Spleen (tissue), 11 donors: ENCODE measurements around the gene ADARB2. TPM values are rescaled to one million over a fixed set of nuclear protein-coding genes. Genes with fewer than 3 reads are reported as not detected.

ENCODE experiments used
- DNase-seq: peaks from one replicate; pipeline ENCODE4 v3.0.0-alpha.2; 2020
- H3K27ac ChIP-seq, 8 donors: fragments of 200-600 bp; sonication (generic) in 7 of 8; 1 replicate in 4 of 8; 2 replicates in 4 of 8; pipeline versions ENCODE4 v1.5.0 to v1.8.0; 2016 to 2021; ENCODE audit warnings: inconsistent platforms in 4 of 8, mild to moderate bottlenecking in 4 of 8, moderate library complexity in 1 of 8
- H3K27me3 ChIP-seq, 7 donors: fragments of 200-600 bp; sonication (generic) in 6 of 7; replicated peaks in 1 of 7; 1 replicate in 4 of 7; 2 replicates in 3 of 7; pipeline versions ENCODE4 v1.5.0 to v1.8.0; 2016 to 2021; ENCODE audit warnings: inconsistent platforms in 3 of 7, mild to moderate bottlenecking in 1 of 7
- H3K36me3 ChIP-seq, 6 donors: fragments of 200-600 bp; sonication (generic) in 5 of 6; 1 replicate in 4 of 6; 2 replicates in 2 of 6; pipeline versions ENCODE4 v1.5.0 to v1.8.0; 2016 to 2021; ENCODE audit warnings: inconsistent platforms in 2 of 6
- H3K4me1 ChIP-seq, 6 donors: fragments of 200-600 bp; sonication (generic) in 5 of 6; 1 replicate in 3 of 6; 2 replicates in 3 of 6; pipeline versions ENCODE4 v1.5.0 to v1.8.0; 2016 to 2021; ENCODE audit warnings: inconsistent platforms in 3 of 6
- H3K4me3 ChIP-seq, 8 donors: fragments of 200-600 bp; sonication (generic) in 7 of 8; 1 replicate in 4 of 8; 2 replicates in 4 of 8; pipeline versions ENCODE4 v1.5.0 to v1.8.0; 2016 to 2021; ENCODE audit warnings: inconsistent platforms in 4 of 8, mild to moderate bottlenecking in 4 of 8, moderate library complexity in 2 of 8
- H3K9me3 ChIP-seq, 8 donors: fragments of 200-600 bp; sonication (generic) in 7 of 8; 1 replicate in 4 of 8; 2 replicates in 4 of 8; pipeline versions ENCODE4 v1.5.0 to v1.8.0; 2016 to 2021; ENCODE audit warnings: inconsistent platforms in 4 of 8
- POLR2A ChIP-seq, 3 donors: fragments of 450-650 bp; IDR thresholded peaks; one replicate each; pipeline ENCODE4 v1.5.1; 2017; ENCODE audit warnings: antibody characterized with exemption in 3 of 3, mild to moderate bottlenecking in 1 of 3
- POLR2AphosphoS5 ChIP-seq, 3 donors: sonication (generic); formaldehyde crosslinking; IDR thresholded peaks; one replicate each; pipeline ENCODE4 v1.5.1; 2017; ENCODE audit warnings: antibody characterized with exemption in 3 of 3
- WGBS, 5 donors: extraction: QIAGEN DNeasy Blood & Tissue Kit in 3 of 5; methylation state at CpG; one replicate each; pipeline versions ENCODE4 v1.1.5 to v1.1.7; 2013 to 2018; 5-methylcytosine and 5-hydroxymethylcytosine counted together
- intact Hi-C: fragments of 100-400 bp; cut with DNase I; formaldehyde crosslinking; loops from one replicate; pipeline ENCODE4 v1.15.0; 2023; ENCODE audit warnings: low total_unique reads
- polyA plus RNA-seq, 3 donors: library from polyadenylated mRNA; stranded (reverse); fragments of 200-250 nt; gene quantifications; one replicate each; pipeline ENCODE4 v1.2.1, GENCODE V29; 2013
- total RNA-seq, 7 donors: library from RNA; depleted of rRNA in 3 of 7; stranded (reverse); fragments of >200 nt in 3 of 7; fragmentation: NEBNext Ultra II Directional in 4 of 7; extraction: Animal tissue kit (Norgen Biotek cat#: 25700) in 4 of 7; gene quantifications; one replicate each; pipeline versions ENCODE4 v1.1.0 to v1.2.1, GENCODE V29; 2016 to 2021
- TF ChIP-seq, protein P1 (sequence below), 11 experiments: fragments of 200-600 bp in 7 of 11; fragments of 450-650 bp in 4 of 11; sonication (generic) in 4 of 11; IDR thresholded peaks in 8 of 11; conservative IDR thresholded peaks in 3 of 11; 1 replicate in 7 of 11; 2 replicates in 4 of 11; pipeline versions ENCODE4 v1.4.0 to v1.8.0; 2016 to 2021; ENCODE audit warnings: antibody characterized with exemption in 11 of 11, inconsistent platforms in 4 of 11, mild to moderate bottlenecking in 1 of 11
- donor health status: healthy with polysubstance abuse.
- donor health status: DM: no; HTN: no; CAD: no; lungs with moderate emphysema.
- donor health status: DM: no; HTN: no; CAD: no.
- donor health status: Bipolar disorder and iron deficiency.
- donor health status: healthy.
- donor health status: DM: no; HTN: no; CAD: no.
- donor health status: DM: yes; HTN: yes; CAD: no.

The ADARB2 gene
- total and polyA plus RNA-seq, 10 donors, result 0.05 to 8.1 (median 0.96) TPM

DNA sequence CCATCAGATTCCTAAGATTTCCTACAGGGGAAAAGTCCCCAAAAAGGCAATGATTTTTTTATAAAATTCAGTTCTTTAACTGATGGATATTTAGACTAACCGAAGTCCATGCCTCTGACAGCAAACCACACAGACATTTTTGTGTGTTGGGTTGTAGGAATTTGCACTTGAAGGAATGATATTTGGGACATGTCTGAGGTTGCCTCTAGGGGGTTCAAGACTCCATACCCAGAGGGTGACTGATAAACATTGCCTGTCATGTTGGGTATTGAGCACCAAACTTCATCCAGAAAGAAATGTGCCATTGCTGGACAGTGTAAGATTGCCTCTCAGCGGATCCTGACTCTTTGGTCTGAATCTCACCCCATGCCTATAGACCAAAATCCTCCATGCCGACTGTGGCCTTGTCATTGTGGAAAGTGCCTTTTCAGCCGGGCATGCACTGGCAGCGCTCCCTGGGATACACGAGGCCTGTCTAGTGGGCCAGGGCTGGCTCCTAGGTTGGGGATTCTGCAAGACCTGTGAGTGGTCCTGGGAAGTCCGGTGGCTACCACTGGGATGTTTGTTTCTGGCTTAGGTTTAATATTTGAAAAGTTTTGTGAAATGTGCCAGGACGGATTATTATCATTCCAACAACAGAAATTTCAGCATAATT is 428.2 kb downstream of the ADARB2 start:
- H3K36me3 ChIP-seq, result no peaks in the 10 kb centered on the region
- TF ChIP-seq POLR2A (IDR thresholded peaks at IDR 0.05), result no peak
- TF ChIP-seq, protein P1, sequence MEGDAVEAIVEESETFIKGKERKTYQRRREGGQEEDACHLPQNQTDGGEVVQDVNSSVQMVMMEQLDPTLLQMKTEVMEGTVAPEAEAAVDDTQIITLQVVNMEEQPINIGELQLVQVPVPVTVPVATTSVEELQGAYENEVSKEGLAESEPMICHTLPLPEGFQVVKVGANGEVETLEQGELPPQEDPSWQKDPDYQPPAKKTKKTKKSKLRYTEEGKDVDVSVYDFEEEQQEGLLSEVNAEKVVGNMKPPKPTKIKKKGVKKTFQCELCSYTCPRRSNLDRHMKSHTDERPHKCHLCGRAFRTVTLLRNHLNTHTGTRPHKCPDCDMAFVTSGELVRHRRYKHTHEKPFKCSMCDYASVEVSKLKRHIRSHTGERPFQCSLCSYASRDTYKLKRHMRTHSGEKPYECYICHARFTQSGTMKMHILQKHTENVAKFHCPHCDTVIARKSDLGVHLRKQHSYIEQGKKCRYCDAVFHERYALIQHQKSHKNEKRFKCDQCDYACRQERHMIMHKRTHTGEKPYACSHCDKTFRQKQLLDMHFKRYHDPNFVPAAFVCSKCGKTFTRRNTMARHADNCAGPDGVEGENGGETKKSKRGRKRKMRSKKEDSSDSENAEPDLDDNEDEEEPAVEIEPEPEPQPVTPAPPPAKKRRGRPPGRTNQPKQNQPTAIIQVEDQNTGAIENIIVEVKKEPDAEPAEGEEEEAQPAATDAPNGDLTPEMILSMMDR (IDR thresholded peaks at IDR 0.05 in 8 of 11, conservative IDR thresholded peaks at IDR 0.05 in 3 of 11), result no peak
- no peak for TF ChIP-seq POLR2AphosphoS5 (IDR thresholded peaks at IDR 0.05)
- intact Hi-C loops, result no loop called here
- no peaks in the 10 kb centered on the region for H3K9me3 ChIP-seq
- H3K4me1 ChIP-seq, result no peaks in the 10 kb centered on the region
- H3K27ac ChIP-seq, result no peak overlapping the region
- H3K4me3 ChIP-seq, result no peak overlapping the region
- H3K27me3 ChIP-seq, result peaks cover 0 to 4% (median 0%) of the 10 kb centered on the region in 7 donors
- 84 to 91% (median 87%) methylated on average over 8 of the region's 8 CpGs for WGBS, 5 donors
- no peak for DNase-seq

DNA sequence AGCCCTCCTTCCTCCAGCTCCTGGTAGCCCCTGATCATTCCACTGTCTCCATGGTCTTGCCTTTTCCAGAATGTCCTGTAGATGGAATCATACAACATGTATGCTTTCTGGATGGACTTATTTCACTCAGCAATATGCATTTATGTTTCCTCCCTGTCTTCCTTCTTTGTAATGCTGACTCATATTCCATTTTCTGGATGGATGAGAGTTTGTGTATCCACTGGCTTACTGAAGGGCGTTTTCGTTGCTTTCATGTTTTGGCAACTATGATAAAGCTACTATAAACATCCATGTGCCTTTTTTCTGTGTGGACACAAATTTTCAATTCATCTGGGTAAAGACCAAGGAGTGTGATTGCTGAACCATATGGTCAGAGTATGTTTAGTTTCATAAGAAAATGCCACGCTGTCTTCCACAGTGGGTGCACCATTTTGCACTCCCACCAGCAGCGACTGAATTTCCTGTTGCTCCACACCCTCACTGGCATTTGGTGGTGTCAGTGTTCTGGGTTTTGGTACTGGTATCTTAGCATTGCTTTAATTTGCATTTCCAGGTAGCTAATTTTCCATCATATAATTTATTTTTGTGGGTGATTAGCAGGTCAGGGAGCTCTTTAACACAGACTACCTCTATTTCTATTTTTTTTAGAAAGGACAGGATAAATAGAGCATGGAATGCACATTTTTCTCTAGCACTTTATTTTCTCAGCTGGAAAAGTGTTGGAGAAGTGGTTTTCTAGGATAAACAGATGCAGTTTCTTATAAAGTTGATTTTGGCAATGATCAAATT is 429.0 kb downstream of the ADARB2 start:
- no peaks in the 10 kb centered on the region for H3K27me3 ChIP-seq
- no peak for DNase-seq
- no peaks in the 10 kb centered on the region for H3K4me1 ChIP-seq
- H3K27ac ChIP-seq, result no peak overlapping the region
- no peak overlapping the region for H3K4me3 ChIP-seq
- no peaks in the 10 kb centered on the region for H3K36me3 ChIP-seq
- TF ChIP-seq POLR2AphosphoS5 (IDR thresholded peaks at IDR 0.05) (no peak), POLR2A (IDR thresholded peaks at IDR 0.05) (no peak)
- TF ChIP-seq, protein P1 (IDR thresholded peaks at IDR 0.05 in 8 of 11, conservative IDR thresholded peaks at IDR 0.05 in 3 of 11), result no peak
- intact Hi-C loops, result no loop called here
- WGBS, 5 donors, result 60 to 85% (median 70%) methylated on average over 4 of the region's 4 CpGs
- H3K9me3 ChIP-seq, result no peaks in the 10 kb centered on the region

DNA sequence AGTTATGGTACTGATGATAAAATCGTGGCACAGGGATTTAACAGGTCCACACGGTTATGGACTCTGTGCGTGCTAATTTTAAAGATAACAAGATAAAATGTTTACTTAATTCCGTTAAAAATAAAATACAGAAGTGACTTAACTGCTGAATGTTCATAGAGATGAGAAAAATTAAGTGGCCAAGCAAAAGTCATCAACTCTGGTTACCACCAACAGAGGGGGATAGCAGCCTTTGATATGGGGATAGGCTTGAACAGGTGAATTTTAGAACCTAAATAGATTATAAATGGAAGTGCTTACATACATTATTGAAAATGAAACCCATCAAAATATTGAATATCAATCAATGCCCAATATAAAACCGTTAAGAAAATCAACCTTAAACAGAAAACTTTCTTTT is 436.2 kb downstream of the ADARB2 start:
- intact Hi-C loops, result no loop called here
- 62 to 79% (median 68%) methylated on average over 5 of the region's 5 CpGs for WGBS, 5 donors
- Histone ChIP-seq H3K4me1 (no peaks in the 10 kb centered on the region), H3K4me3 (no peak overlapping the region), H3K27ac (no peak overlapping the region), H3K9me3 (no peaks in the 10 kb centered on the region), H3K36me3 (no peaks in the 10 kb centered on the region), H3K27me3 (peaks cover 0 to 34% (median 0%) of the 10 kb centered on the region in 7 donors)
- TF ChIP-seq POLR2AphosphoS5 (IDR thresholded peaks at IDR 0.05) (no peak), POLR2A (IDR thresholded peaks at IDR 0.05) (no peak)
- TF ChIP-seq, protein P1 (IDR thresholded peaks at IDR 0.05 in 8 of 11, conservative IDR thresholded peaks at IDR 0.05 in 3 of 11), result no peak
- DNase-seq, result no peak

DNA sequence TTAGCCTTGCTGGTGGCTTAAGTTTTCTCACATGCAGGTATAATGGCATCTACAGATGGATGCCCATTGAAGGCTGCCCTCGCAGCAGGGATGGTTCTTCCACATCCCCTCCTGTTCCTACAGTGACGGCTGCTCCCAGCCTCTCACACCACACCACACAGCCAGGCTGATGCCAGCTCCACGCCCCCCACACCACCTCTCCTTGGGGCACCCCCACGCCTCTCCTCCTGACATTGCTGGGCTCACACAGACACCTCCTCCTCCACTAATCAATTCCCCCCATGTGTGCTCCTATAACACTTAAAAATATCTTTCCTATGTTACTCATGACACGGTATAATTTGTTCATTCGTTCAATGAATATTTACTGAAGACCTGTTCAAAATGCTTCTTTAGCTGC is 437.1 kb downstream of the ADARB2 start:
- WGBS, 5 donors, result 69 to 94% (median 83%) methylated on average over 6 of the region's 6 CpGs
- Histone ChIP-seq H3K36me3 (no peaks in the 10 kb centered on the region), H3K4me1 (no peaks in the 10 kb centered on the region), H3K9me3 (no peaks in the 10 kb centered on the region), H3K27me3 (peaks cover 0 to 34% (median 0%) of the 10 kb centered on the region in 7 donors), H3K4me3 (no peak overlapping the region), H3K27ac (no peak overlapping the region)
- intact Hi-C loops, result no loop called here
- TF ChIP-seq, protein P1 (IDR thresholded peaks at IDR 0.05 in 8 of 11, conservative IDR thresholded peaks at IDR 0.05 in 3 of 11), result no peak
- no peak for TF ChIP-seq POLR2AphosphoS5 (IDR thresholded peaks at IDR 0.05)
- TF ChIP-seq POLR2A (IDR thresholded peaks at IDR 0.05), result no peak
- DNase-seq, result no peak
